Astrocyte (in vitro differentiated cells and primary cell): ENCODE data around the gene SCIN.

Source experiments
- EZH2 ChIP-seq: IDR thresholded peaks from 2 replicates; pipeline ENCODE4 v1.6.1; 2012; ENCODE audit warnings: mild to moderate bottlenecking, low read length, inconsistent platforms; ENCODE audit not compliant: insufficient read depth
- TF ChIP-seq, protein P1 (sequence below): IDR thresholded peaks from 2 replicates; pipeline ENCODE4 v1.5.1; 2011; ENCODE audit warnings: low read depth, mild to moderate bottlenecking, inconsistent platforms, low read length, moderate library complexity; ENCODE audit not compliant: insufficient read depth

DNA sequence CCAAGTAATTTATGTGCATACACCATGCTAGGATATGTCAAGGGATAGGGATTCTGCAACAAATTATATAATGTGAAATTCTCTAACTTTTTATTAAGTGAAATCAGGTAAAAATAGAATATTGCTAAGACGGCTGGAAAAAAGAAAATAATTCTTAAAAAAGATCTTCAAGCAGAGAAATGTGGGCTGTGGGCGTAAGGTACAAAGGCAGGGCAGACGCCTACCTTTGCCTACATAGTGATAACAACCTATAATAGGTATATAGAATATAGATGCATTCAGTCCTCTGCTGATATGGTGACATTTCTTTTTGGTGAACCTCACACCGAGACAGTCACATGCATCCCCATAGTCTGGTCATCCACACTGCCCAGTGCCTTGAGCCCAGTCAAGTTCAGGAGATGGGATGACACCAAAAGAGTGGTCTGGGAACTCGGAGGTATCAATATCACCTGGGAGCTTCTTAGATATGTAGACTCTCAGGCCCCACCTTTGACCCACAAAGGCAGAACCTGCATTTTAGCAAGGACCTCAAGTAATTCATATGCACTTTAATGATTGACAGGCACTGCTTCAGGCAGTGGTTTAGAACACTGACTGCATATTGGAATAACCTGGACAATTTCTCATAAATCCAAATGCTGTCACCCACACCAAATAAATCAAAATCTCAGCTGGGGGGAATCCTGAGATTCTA, 59.4 kb downstream of the SCIN start:
- TF ChIP-seq, protein P1, sequence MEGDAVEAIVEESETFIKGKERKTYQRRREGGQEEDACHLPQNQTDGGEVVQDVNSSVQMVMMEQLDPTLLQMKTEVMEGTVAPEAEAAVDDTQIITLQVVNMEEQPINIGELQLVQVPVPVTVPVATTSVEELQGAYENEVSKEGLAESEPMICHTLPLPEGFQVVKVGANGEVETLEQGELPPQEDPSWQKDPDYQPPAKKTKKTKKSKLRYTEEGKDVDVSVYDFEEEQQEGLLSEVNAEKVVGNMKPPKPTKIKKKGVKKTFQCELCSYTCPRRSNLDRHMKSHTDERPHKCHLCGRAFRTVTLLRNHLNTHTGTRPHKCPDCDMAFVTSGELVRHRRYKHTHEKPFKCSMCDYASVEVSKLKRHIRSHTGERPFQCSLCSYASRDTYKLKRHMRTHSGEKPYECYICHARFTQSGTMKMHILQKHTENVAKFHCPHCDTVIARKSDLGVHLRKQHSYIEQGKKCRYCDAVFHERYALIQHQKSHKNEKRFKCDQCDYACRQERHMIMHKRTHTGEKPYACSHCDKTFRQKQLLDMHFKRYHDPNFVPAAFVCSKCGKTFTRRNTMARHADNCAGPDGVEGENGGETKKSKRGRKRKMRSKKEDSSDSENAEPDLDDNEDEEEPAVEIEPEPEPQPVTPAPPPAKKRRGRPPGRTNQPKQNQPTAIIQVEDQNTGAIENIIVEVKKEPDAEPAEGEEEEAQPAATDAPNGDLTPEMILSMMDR, result no peak
- TF ChIP-seq EZH2, result no peak
